ENCODE data around the gene DNAH11. TPM values are rescaled to one million over a fixed set of nuclear protein-coding genes. Genes with fewer than 3 reads are reported as not detected.

DNAH11 gene
- total RNA-seq, 1 experiment from 2014 or later = 1.9 TPM

DNA sequence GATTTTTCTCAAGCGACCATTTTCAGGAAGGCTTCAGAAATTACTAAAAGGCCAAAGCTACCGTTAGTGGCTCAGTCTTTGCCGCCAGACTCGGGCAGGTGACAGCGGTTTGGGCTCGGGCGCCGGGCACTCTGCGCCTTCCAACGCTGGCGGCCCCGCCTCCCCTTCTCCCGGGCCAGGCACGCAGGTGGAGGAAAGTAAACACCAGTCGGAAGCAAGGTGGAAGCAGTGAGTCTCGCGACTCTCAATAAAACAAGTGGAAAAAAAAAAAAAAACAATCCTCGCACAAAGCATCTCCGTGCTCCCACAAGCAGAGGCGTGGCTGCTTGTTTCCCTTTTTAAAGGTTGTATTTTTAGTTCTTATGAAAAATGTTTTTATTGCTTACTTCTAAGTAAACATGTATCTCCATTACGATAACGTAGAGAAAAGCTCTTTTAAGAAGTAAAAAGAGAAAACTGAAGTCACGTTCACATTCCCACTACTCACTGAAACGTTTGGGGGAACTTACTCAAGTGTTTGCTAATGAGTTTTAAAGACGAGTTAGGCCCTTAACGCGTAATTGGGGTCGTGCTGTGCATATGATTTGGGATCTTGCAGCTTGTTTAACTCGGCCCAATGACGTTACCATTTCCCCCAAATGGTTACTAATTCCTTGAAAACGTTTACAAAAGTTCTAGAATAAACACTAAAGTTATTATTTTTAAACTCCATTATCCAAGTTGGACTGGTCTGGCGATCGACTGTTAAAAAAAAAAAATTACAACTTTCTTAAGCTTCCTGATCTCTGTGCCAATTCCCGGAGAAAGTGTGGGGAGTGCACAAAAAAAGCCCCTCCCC lies 402.0 kb downstream of the DNAH11 start:
- H3K9me3 Mint-ChIP-seq (ENCODE audit: low read depth, unreplicated experiment) = no peaks in the 10 kb centered on the region
- CTCF ChIA-PET = interaction anchor here (0.6 to 3.1 kb wide), 8 partner anchors 16 to 1226 kb away, joined by 3 to 11 read pairs (median 4); no protein-coding TSS in a partner anchor

DNA sequence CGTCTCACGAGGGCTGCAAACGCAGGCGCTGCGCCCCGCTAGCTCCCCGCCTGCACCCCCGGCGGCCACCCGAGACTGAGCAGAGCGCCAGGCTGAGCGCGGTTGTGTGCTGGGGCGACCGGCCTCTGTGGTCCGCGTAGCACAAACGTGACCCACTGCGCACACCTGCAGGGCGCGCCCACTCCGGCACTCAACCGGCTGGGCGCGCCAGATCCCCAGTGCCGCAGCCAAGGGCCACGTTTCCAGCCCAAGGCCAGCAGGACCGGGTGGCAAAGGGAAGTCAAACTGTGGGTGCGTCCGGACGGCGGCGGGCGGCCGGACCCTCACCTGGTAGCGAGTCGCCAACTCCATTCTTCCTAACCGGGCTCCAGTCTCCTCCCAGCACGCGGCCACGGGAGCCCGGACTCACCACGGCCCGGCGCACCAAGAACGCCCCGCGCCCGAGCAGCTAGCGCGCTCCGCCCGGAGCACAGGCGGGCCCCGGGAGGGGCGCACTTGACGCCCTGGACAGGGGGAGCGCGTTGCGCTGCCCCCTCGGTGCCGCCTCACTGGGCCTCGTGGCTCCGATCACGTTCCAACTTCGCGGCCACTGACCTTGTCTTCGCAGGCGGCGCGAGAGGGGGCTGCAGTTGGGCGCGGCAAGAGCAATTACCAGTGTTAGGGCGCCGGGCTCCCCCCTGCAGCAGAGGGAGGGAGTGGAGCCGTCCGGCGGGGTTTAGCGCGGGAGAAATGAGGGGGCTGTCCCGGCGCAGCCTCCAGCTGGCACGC lies 402.8 kb downstream of the DNAH11 start, which contains the start of gene CDCA7L:
Gene CDCA7L (minus strand): TSS at position 446 of the 768 bp plus-strand sequence. CDS start 95 bp downstream, at position 351.
- Mint-ChIP-seq H3K27me3 (ENCODE audit: unreplicated experiment) (peaks cover 11% of the 10 kb centered on the region), H3K36me3 (ENCODE audit: insufficient read depth, unreplicated experiment) (peaks cover 22% of the 10 kb centered on the region), H3K4me3 (ENCODE audit: low read depth, unreplicated experiment) (peak within 1 kb of the TSS; percentile 95), H3K4me1 (ENCODE audit: low read depth, unreplicated experiment) (peaks cover 33% of the 10 kb centered on the region), H3K9me3 (ENCODE audit: low read depth, unreplicated experiment) (no peaks in the 10 kb centered on the region), H3K27ac (ENCODE audit: unreplicated experiment) (peak within 1 kb of the TSS; percentile 97)
- DNase-seq = peak; percentile 88
- CTCF ChIA-PET = interaction anchor here (0.6 to 3.1 kb wide), 8 partner anchors 18 to 1225 kb away, joined by 3 to 11 read pairs (median 4); no protein-coding TSS in a partner anchor
- BruUV-seq (replicated peaks) = no TSS peak
- TF ChIP-seq, protein P1, sequence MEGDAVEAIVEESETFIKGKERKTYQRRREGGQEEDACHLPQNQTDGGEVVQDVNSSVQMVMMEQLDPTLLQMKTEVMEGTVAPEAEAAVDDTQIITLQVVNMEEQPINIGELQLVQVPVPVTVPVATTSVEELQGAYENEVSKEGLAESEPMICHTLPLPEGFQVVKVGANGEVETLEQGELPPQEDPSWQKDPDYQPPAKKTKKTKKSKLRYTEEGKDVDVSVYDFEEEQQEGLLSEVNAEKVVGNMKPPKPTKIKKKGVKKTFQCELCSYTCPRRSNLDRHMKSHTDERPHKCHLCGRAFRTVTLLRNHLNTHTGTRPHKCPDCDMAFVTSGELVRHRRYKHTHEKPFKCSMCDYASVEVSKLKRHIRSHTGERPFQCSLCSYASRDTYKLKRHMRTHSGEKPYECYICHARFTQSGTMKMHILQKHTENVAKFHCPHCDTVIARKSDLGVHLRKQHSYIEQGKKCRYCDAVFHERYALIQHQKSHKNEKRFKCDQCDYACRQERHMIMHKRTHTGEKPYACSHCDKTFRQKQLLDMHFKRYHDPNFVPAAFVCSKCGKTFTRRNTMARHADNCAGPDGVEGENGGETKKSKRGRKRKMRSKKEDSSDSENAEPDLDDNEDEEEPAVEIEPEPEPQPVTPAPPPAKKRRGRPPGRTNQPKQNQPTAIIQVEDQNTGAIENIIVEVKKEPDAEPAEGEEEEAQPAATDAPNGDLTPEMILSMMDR (IDR thresholded peaks at IDR 0.05; ENCODE audit: unreplicated experiment) = peak; percentile 31
- intact Hi-C loops (cut with micrococcal nuclease; ENCODE audit: unreplicated experiment) = loop anchor here (1.0 kb wide), 1 partner anchor 56 kb away; no protein-coding TSS in a partner anchor

More for the DNA sequence above, 402.0 kb downstream of the DNAH11 start:
- Mint-ChIP-seq H3K4me3 (ENCODE audit: low read depth, unreplicated experiment) (peak overlapping the region; percentile 95), H3K36me3 (ENCODE audit: insufficient read depth, unreplicated experiment) (peaks cover 22% of the 10 kb centered on the region), H3K27ac (ENCODE audit: unreplicated experiment) (peak overlapping the region; percentile 97), H3K4me1 (ENCODE audit: low read depth, unreplicated experiment) (peaks cover 33% of the 10 kb centered on the region), H3K27me3 (ENCODE audit: unreplicated experiment) (peaks cover 9% of the 10 kb centered on the region)
- TF ChIP-seq, protein P1 (IDR thresholded peaks at IDR 0.05; ENCODE audit: unreplicated experiment) = no peak
- peak; percentile 88 for DNase-seq
- intact Hi-C loops (cut with micrococcal nuclease; ENCODE audit: unreplicated experiment) = loop anchor here (1.0 kb wide), 1 partner anchor 56 kb away; no protein-coding TSS in a partner anchor
- BruUV-seq (replicated peaks) = TSS peak; percentile 43

DNA sequence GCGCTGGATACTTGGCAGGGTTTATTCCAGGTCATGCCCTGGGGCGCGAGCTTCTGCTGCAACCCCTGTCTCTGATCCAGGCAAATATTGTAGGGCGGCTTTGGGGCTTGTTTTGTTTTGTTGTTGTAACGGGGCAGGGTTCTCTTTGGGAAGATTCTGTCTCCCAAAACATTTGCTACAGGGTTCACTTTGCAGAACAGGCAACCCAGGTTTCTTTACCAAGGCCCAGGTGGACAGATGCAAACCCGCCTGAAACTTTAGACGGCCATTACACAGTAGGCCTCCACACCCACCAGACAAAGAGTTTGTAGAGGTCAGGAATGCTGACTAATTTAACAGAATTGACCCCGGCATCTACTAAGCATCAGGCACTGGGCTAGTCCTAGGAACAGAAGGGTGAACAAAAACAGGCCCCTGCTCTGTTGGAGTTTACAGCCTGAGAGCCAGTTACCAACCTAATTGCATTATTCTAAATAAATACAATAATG lies 403.4 kb downstream of the DNAH11 start:
- no TSS peak for BruUV-seq (replicated peaks)
- Mint-ChIP-seq H3K4me1 (ENCODE audit: low read depth, unreplicated experiment) (peaks cover 28% of the 10 kb centered on the region), H3K27me3 (ENCODE audit: unreplicated experiment) (peaks cover 11% of the 10 kb centered on the region), H3K9me3 (ENCODE audit: low read depth, unreplicated experiment) (no peaks in the 10 kb centered on the region), H3K36me3 (ENCODE audit: insufficient read depth, unreplicated experiment) (peaks cover 22% of the 10 kb centered on the region), H3K27ac (ENCODE audit: unreplicated experiment) (peak overlapping the region; percentile 97), H3K4me3 (ENCODE audit: low read depth, unreplicated experiment) (peak overlapping the region; percentile 95)
- intact Hi-C loops (cut with micrococcal nuclease; ENCODE audit: unreplicated experiment) = no loop called here
- CTCF ChIA-PET = interaction anchor here (0.6 to 3.1 kb wide), 6 partner anchors 17 to 1947 kb away, joined by 3 to 11 read pairs (median 4); no protein-coding TSS in a partner anchor
- DNase-seq = no peak
- TF ChIP-seq, protein P1 (IDR thresholded peaks at IDR 0.05; ENCODE audit: unreplicated experiment) = no peak

DNA sequence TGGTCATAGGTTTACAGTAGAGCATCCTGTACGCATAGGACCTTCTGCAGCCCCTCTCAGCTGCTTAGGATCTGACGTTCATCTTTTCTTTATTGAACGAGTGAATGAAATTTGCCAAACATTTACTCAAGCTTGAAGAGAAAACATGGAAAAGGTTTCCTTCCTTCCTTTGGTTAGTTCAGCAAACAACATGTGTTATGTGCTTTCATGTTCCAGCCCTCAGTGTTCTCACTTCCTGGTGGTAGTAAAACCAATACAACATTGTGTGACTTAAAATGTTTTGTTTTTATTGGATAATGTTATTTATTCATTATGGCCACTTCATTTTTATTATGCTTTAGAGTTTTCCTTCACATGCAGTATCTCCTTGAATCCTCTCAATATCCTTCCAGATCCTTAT lies 404.2 kb downstream of the DNAH11 start:
- Mint-ChIP-seq H3K36me3 (ENCODE audit: insufficient read depth, unreplicated experiment) (peaks cover 22% of the 10 kb centered on the region), H3K4me3 (ENCODE audit: low read depth, unreplicated experiment) (no peak overlapping the region), H3K4me1 (ENCODE audit: low read depth, unreplicated experiment) (peaks cover 21% of the 10 kb centered on the region), H3K27me3 (ENCODE audit: unreplicated experiment) (peaks cover 11% of the 10 kb centered on the region), H3K27ac (ENCODE audit: unreplicated experiment) (no peak overlapping the region), H3K9me3 (ENCODE audit: low read depth, unreplicated experiment) (no peaks in the 10 kb centered on the region)
- DNase-seq = no peak
- intact Hi-C loops (cut with micrococcal nuclease; ENCODE audit: unreplicated experiment) = no loop called here
- TF ChIP-seq, protein P1 (IDR thresholded peaks at IDR 0.05; ENCODE audit: unreplicated experiment) = no peak
- no TSS peak for BruUV-seq (replicated peaks)
- CTCF ChIA-PET = interaction anchor here (0.6 kb wide), 1 partner anchor 1946 kb away, joined by 3 read pairs; no protein-coding TSS in a partner anchor

Measured in Calu3 (cell line).